Measurements from ENCODE around the gene MCM3AP.

The MCM3AP gene

GRCh38 chr21:46269466-46269865 is 15.9 kb downstream of the MCM3AP start:
- Histone ChIP-seq H3K4me1 (ENCODE audit: control insufficient read depth, insufficient read depth, low read length, unreplicated experiment) (no peaks in the 10 kb centered on the region), H3K79me2 (ENCODE audit: control insufficient read depth, insufficient read depth, low read length, unreplicated experiment) (no peaks in the 10 kb centered on the region), H3K27me3 (ENCODE audit: insufficient read depth, low read length) (no peaks in the 10 kb centered on the region), H2AFZ (ENCODE audit: low read length, unreplicated experiment) (no peak overlapping the region), H3K4me3 (ENCODE audit: low read depth, low read length) (no peak overlapping the region), H3K36me3 (ENCODE audit: insufficient read depth, low read length) (peaks cover 19% of the 10 kb centered on the region), H3K27ac (ENCODE audit: low read depth, low read length) (no peak overlapping the region)

DNA sequence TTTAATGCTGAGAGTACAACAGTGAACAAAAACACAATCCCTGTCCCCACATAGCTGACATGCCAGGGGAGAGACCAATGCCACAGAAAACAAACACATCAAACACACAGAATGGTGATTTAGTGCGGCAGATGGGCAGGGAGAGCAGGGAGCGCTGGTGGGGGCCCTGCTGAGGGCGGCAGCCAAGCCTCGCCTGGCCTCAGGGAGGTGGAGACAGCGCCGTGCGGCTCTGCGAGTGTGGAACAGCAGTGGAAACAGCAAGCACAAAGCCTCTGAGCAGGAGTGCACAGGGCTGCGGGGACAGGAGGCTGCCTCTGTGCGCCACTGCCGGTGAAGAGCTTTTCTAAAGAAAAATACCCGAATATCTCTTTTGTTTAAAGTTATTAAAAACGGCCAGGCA is 17.0 kb downstream of the MCM3AP start:
- Histone ChIP-seq H3K4me1 (ENCODE audit: control insufficient read depth, insufficient read depth, low read length, unreplicated experiment) (no peaks in the 10 kb centered on the region), H2AFZ (ENCODE audit: low read length, unreplicated experiment) (no peak overlapping the region), H3K27ac (ENCODE audit: low read depth, low read length) (no peak overlapping the region), H3K36me3 (ENCODE audit: insufficient read depth, low read length) (peaks cover 19% of the 10 kb centered on the region), H3K27me3 (ENCODE audit: insufficient read depth, low read length) (no peaks in the 10 kb centered on the region), H3K4me3 (ENCODE audit: low read depth, low read length) (no peak overlapping the region), H3K79me2 (ENCODE audit: control insufficient read depth, insufficient read depth, low read length, unreplicated experiment) (no peaks in the 10 kb centered on the region)

DNA sequence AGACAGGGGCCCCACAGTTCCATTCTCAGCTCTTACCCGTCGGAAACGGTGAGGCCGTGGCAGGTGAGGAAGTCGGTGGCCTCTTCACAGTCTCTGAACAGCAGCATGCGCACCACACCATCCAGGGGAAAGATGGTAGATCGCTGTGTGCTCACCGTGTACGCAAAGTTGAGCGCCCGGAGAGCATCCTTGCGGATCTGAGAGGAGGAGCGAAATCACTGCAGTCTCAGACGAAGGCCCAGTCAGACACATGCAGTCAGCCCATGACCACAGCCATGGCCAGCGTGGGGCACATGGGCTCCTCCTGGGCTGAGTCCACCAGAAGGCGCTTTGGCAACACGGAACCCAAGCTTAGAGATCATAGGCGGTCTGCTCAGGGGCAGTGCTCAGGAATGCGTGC is 18.5 kb downstream of the MCM3AP start:
- H3K79me2 ChIP-seq (ENCODE audit: control insufficient read depth, insufficient read depth, low read length, unreplicated experiment) = no peaks in the 10 kb centered on the region
- H3K36me3 ChIP-seq (ENCODE audit: insufficient read depth, low read length) = peaks cover 19% of the 10 kb centered on the region
- no peak overlapping the region for H3K4me3 ChIP-seq (ENCODE audit: low read depth, low read length)
- no peak overlapping the region for H2AFZ ChIP-seq (ENCODE audit: low read length, unreplicated experiment)
- no peaks in the 10 kb centered on the region for H3K4me1 ChIP-seq (ENCODE audit: control insufficient read depth, insufficient read depth, low read length, unreplicated experiment)
- H3K27ac ChIP-seq (ENCODE audit: low read depth, low read length) = no peak overlapping the region
- H3K27me3 ChIP-seq (ENCODE audit: insufficient read depth, low read length) = no peaks in the 10 kb centered on the region

DNA sequence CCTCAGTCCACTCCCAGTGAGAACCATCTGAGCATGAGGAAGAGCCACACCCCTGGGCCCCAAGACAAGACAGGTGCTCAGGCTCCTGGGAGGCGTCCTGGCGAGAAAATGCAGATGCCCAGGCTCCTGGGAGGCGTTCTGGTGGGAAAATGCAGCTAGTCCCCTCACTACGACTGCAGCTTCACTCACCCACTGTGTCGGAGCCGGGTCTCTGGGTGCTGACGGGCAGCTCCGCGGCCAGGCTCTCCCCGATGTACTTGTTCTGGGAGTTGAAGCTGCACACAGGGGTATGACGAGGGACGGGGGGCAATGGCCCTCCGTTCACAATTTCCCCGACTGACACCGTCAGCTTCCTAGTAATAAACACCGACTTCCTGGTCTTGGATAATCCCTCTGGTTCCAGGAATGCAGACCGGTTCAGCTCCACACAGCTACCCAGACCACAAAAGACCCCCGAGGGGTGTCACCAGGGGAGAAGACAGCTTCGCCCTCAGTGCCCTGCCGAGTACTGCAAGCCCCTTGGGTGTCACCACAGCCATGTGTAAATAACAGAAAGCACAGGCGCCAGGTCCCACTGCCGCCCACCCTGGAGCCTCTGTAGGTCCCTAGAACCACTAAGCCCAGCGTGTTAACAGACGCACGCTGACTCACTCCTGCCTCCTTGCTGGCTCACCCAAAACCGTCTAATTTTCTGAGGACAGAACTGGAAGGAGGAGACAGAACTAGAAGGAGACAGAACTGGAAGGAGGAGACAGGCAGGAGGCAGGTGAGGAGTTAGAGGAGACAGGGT is 19.5 kb downstream of the MCM3AP start:
- Histone ChIP-seq H3K79me2 (ENCODE audit: control insufficient read depth, insufficient read depth, low read length, unreplicated experiment) (no peaks in the 10 kb centered on the region), H3K27me3 (ENCODE audit: insufficient read depth, low read length) (no peaks in the 10 kb centered on the region), H2AFZ (ENCODE audit: low read length, unreplicated experiment) (no peak overlapping the region), H3K4me1 (ENCODE audit: control insufficient read depth, insufficient read depth, low read length, unreplicated experiment) (no peaks in the 10 kb centered on the region), H3K36me3 (ENCODE audit: insufficient read depth, low read length) (peaks cover 17% of the 10 kb centered on the region), H3K27ac (ENCODE audit: low read depth, low read length) (no peak overlapping the region), H3K4me3 (ENCODE audit: low read depth, low read length) (no peak overlapping the region)

DNA sequence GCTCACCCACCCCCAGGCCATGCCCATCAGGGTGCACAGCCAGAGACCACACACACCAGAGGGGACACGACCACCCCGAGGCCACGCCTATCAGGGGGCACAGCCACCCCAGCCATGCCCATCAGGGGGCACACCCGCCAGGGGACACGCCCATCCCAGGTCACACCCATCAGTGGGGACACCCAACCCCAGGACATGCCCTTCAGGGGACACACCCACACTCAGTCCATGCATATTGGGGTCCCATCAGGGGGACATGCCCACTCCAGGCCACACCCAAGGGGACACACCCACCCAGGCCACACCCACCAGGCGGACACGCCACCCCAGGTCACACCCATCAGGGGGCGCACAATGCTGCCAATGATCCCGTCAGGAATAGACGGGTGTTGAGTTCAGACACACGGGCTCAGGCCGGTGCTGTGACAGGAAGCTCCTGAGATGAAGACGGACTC is 20.7 kb downstream of the MCM3AP start:
- Histone ChIP-seq H3K4me3 (ENCODE audit: low read depth, low read length) (no peak overlapping the region), H3K4me1 (ENCODE audit: control insufficient read depth, insufficient read depth, low read length, unreplicated experiment) (no peaks in the 10 kb centered on the region), H3K27ac (ENCODE audit: low read depth, low read length) (no peak overlapping the region), H2AFZ (ENCODE audit: low read length, unreplicated experiment) (no peak overlapping the region), H3K27me3 (ENCODE audit: insufficient read depth, low read length) (no peaks in the 10 kb centered on the region), H3K36me3 (ENCODE audit: insufficient read depth, low read length) (peaks cover 11% of the 10 kb centered on the region; the same call in 1 of the 2 replicates), H3K79me2 (ENCODE audit: control insufficient read depth, insufficient read depth, low read length, unreplicated experiment) (no peaks in the 10 kb centered on the region)

GRCh38 chr21:46264046-46264689 is 21.2 kb downstream of the MCM3AP start:
- Histone ChIP-seq H3K27ac (ENCODE audit: low read depth, low read length) (no peak overlapping the region), H2AFZ (ENCODE audit: low read length, unreplicated experiment) (no peak overlapping the region), H3K4me1 (ENCODE audit: control insufficient read depth, insufficient read depth, low read length, unreplicated experiment) (no peaks in the 10 kb centered on the region), H3K79me2 (ENCODE audit: control insufficient read depth, insufficient read depth, low read length, unreplicated experiment) (no peaks in the 10 kb centered on the region), H3K4me3 (ENCODE audit: low read depth, low read length) (no peak overlapping the region), H3K27me3 (ENCODE audit: insufficient read depth, low read length) (no peaks in the 10 kb centered on the region), H3K36me3 (ENCODE audit: insufficient read depth, low read length) (peaks cover 11% of the 10 kb centered on the region; the same call in 1 of the 2 replicates)

GRCh38 chr21:46256501-46256994 is 28.9 kb downstream of the MCM3AP start:
- no peak overlapping the region for H2AFZ ChIP-seq (ENCODE audit: low read length, unreplicated experiment)
- H3K79me2 ChIP-seq (ENCODE audit: control insufficient read depth, insufficient read depth, low read length, unreplicated experiment) = no peaks in the 10 kb centered on the region
- H3K27me3 ChIP-seq (ENCODE audit: insufficient read depth, low read length) = no peaks in the 10 kb centered on the region
- no peak overlapping the region for H3K4me3 ChIP-seq (ENCODE audit: low read depth, low read length)
- no peaks in the 10 kb centered on the region for H3K4me1 ChIP-seq (ENCODE audit: control insufficient read depth, insufficient read depth, low read length, unreplicated experiment)
- H3K36me3 ChIP-seq (ENCODE audit: insufficient read depth, low read length) = peaks cover 23% of the 10 kb centered on the region; the same call in 1 of the 2 replicates
- H3K27ac ChIP-seq (ENCODE audit: low read depth, low read length) = no peak overlapping the region

GRCh38 chr21:46255758-46256337 is 29.6 kb downstream of the MCM3AP start:
- H2AFZ ChIP-seq (ENCODE audit: low read length, unreplicated experiment) = no peak overlapping the region
- no peak overlapping the region for H3K27ac ChIP-seq (ENCODE audit: low read depth, low read length)
- no peaks in the 10 kb centered on the region for H3K79me2 ChIP-seq (ENCODE audit: control insufficient read depth, insufficient read depth, low read length, unreplicated experiment)
- no peaks in the 10 kb centered on the region for H3K4me1 ChIP-seq (ENCODE audit: control insufficient read depth, insufficient read depth, low read length, unreplicated experiment)
- H3K36me3 ChIP-seq (ENCODE audit: insufficient read depth, low read length) = peaks cover 23% of the 10 kb centered on the region; the same call in 1 of the 2 replicates
- no peaks in the 10 kb centered on the region for H3K27me3 ChIP-seq (ENCODE audit: insufficient read depth, low read length)
- no peak overlapping the region for H3K4me3 ChIP-seq (ENCODE audit: low read depth, low read length)

DNA sequence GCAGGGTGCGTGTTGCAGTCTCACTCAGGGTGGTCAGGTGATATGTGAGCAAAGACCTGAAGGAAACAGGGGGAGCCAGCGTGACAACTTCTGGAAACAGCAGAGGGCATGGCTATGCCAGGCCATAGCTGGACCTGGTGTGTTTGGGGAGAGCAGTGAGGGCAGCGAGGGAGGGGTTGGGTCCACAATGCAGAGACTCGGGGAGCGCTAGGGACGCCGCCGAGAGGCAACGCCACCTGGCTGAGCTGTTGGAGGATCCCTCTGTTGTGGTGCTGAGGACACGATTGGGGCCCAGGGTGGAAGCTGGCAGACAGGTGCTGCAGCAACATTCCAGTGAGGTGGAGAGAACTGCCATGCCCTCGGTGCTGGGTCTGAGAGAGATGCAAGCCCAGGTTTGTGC is 30.2 kb downstream of the MCM3AP start:
- Histone ChIP-seq H3K79me2 (ENCODE audit: control insufficient read depth, insufficient read depth, low read length, unreplicated experiment) (no peaks in the 10 kb centered on the region), H3K27me3 (ENCODE audit: insufficient read depth, low read length) (no peaks in the 10 kb centered on the region), H3K4me1 (ENCODE audit: control insufficient read depth, insufficient read depth, low read length, unreplicated experiment) (no peaks in the 10 kb centered on the region), H3K36me3 (ENCODE audit: insufficient read depth, low read length) (peaks cover 28% of the 10 kb centered on the region; the same call in 1 of the 2 replicates), H2AFZ (ENCODE audit: low read length, unreplicated experiment) (no peak overlapping the region), H3K27ac (ENCODE audit: low read depth, low read length) (no peak overlapping the region), H3K4me3 (ENCODE audit: low read depth, low read length) (no peak overlapping the region)

DNA sequence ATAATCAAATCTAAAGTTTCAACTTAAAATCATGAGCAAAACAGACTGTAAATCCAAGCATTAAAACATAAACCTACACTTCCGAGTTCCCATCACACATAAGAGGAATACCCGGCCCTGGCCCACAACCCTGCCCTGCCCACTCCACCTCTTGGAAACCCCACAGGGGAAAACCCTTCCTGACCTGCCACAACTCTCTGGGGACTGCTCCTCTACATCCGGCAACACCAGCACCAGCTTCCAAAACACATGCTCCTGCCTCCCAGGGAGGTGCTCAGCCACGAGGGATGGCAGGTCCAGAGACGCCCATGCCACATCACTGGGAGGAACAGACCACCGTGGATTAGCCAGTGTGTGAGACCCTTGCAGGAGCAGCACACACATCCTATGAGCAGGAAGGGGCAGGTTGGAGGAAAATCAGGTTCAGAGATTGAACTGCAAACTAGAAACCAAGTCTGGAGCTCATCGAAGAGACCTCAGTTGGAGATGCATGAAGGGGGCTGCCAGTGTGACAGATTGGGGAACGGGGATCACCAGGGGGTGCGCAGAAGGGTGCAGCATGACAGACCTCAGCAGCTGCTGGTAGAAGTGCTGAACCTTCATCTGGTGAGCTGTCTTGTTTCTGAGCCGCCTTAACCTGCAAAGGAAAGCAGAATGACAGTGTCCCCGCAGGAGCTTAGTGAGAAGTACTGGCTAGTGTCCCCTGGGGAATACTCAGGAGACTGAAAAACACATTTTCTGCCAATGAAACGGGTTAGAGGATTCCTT is 31.0 kb downstream of the MCM3AP start:
- Histone ChIP-seq H3K27ac (ENCODE audit: low read depth, low read length) (no peak overlapping the region; the same call in 1 of the 2 replicates), H3K4me3 (ENCODE audit: low read depth, low read length) (no peak overlapping the region), H3K4me1 (ENCODE audit: control insufficient read depth, insufficient read depth, low read length, unreplicated experiment) (no peaks in the 10 kb centered on the region), H2AFZ (ENCODE audit: low read length, unreplicated experiment) (no peak overlapping the region), H3K36me3 (ENCODE audit: insufficient read depth, low read length) (peaks cover 28% of the 10 kb centered on the region; the same call in 1 of the 2 replicates), H3K27me3 (ENCODE audit: insufficient read depth, low read length) (no peaks in the 10 kb centered on the region), H3K79me2 (ENCODE audit: control insufficient read depth, insufficient read depth, low read length, unreplicated experiment) (no peaks in the 10 kb centered on the region)
